Stimulated activated naive CD4-positive, alpha-beta T cell treated with Interleukin-2 at 50 U/mL for 16 hours (primary cell): ENCODE data around the gene PPIAL4G.
A peak's percentile ranks its signal among the peaks of the same experiment; 100 is the strongest.
"Not testable (repeated sequence)": the region's sequence is repeated elsewhere in the genome, so short reads cannot be mapped to it uniquely, and the experiment has no call there.

Source experiments
- DNase-seq: peaks from one replicate; lab custom pipeline; 2025; lab: John Stamatoyannopoulos, UW

Gene PPIAL4G

GRCh38 chr1:148483029-148483428 is at the start of gene PPIAL4G:
TSS of gene PPIAL4G (minus strand) at chr1:148483302. CDS start at chr1:148483252, 50 bp downstream.
- not testable (repeated sequence) for DNase-seq

- not testable (repeated sequence) for DNase-seq
These were observed 49.1 kb upstream of the PPIAL4G start for GRCh38 chr1:148532158-148532557.

- DNase-seq = peak; percentile 46
These were observed 46.0 kb upstream of the PPIAL4G start for GRCh38 chr1:148529101-148529567.

GRCh38 chr1:148528591-148528990 is 45.5 kb upstream of the PPIAL4G start:
- DNase-seq = not testable (repeated sequence)

GRCh38 chr1:148526587-148526986 is 43.5 kb upstream of the PPIAL4G start:
- not testable (repeated sequence) for DNase-seq

GRCh38 chr1:148523205-148524144 is 40.4 kb upstream of the PPIAL4G start:
- not testable (repeated sequence) for DNase-seq

- DNase-seq = peak; percentile 89
These were observed 39.6 kb upstream of the PPIAL4G start for GRCh38 chr1:148522561-148523204.

GRCh38 chr1:148522072-148522471 is 39.0 kb upstream of the PPIAL4G start:
- peak; percentile 82 for DNase-seq

- not testable (repeated sequence) for DNase-seq
These were observed 31.2 kb upstream of the PPIAL4G start for GRCh38 chr1:148514310-148514709.

GRCh38 chr1:148512571-148513184 is 29.6 kb upstream of the PPIAL4G start:
- not testable (repeated sequence) for DNase-seq

GRCh38 chr1:148493933-148494332 is 10.8 kb upstream of the PPIAL4G start:
- not testable (repeated sequence) for DNase-seq

GRCh38 chr1:148481134-148481533 is 2.0 kb downstream of the PPIAL4G start:
- DNase-seq = not testable (repeated sequence)

- not testable (repeated sequence) for DNase-seq
These were observed 23.4 kb downstream of the PPIAL4G start for GRCh38 chr1:148459694-148460093.

- peak; percentile 13 for DNase-seq
These were observed 24.1 kb downstream of the PPIAL4G start for GRCh38 chr1:148458901-148459581.

- not testable (repeated sequence) for DNase-seq
These were observed 24.7 kb downstream of the PPIAL4G start for GRCh38 chr1:148458398-148458797.

- DNase-seq = not testable (repeated sequence)
These were observed 30.3 kb downstream of the PPIAL4G start for GRCh38 chr1:148452845-148453244.

- not testable (repeated sequence) for DNase-seq
These were observed 43.3 kb downstream of the PPIAL4G start for GRCh38 chr1:148439654-148440325.

GRCh38 chr1:148435406-148435805 is 47.7 kb downstream of the PPIAL4G start:
- no peak for DNase-seq

GRCh38 chr1:148434832-148435231 is 48.3 kb downstream of the PPIAL4G start:
- DNase-seq = no peak

- DNase-seq = not testable (repeated sequence)
These were observed 50.2 kb downstream of the PPIAL4G start for GRCh38 chr1:148432916-148433317.
